ENCODE results near the gene COMMD10.

DNA sequence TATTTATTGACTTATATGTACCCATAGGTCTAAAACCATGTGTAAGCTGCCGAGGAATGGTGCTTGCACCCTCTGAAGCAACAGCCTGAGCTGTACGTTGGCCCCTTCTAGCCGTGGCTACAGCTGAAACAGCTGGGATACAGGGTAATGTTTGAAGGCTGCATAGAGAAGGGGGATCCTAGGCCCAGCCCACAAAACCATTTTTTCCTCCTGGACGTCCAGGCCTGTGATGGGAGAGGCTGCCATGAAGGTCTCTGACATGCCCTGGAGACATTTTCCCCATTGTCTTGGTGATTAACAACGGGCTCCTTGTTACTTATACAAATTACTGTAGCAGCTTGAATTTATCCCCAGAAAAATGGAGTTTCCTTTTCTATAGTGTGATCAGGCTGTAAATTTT lies 244.7 kb downstream of the COMMD10 start:
- TF ChIP-seq RFX5 (IDR thresholded peaks at IDR 0.05; ENCODE audit: low read depth, low read length): no peak
- TF ChIP-seq POLR2A (IDR thresholded peaks at IDR 0.05; ENCODE audit: low read depth, low read length): no peak
- TF ChIP-seq, protein P1, sequence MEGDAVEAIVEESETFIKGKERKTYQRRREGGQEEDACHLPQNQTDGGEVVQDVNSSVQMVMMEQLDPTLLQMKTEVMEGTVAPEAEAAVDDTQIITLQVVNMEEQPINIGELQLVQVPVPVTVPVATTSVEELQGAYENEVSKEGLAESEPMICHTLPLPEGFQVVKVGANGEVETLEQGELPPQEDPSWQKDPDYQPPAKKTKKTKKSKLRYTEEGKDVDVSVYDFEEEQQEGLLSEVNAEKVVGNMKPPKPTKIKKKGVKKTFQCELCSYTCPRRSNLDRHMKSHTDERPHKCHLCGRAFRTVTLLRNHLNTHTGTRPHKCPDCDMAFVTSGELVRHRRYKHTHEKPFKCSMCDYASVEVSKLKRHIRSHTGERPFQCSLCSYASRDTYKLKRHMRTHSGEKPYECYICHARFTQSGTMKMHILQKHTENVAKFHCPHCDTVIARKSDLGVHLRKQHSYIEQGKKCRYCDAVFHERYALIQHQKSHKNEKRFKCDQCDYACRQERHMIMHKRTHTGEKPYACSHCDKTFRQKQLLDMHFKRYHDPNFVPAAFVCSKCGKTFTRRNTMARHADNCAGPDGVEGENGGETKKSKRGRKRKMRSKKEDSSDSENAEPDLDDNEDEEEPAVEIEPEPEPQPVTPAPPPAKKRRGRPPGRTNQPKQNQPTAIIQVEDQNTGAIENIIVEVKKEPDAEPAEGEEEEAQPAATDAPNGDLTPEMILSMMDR (conservative IDR thresholded peaks at IDR 0.05; ENCODE audit: low read depth, low read length): no peak
- TF ChIP-seq SMC3 (IDR thresholded peaks at IDR 0.05; ENCODE audit: low read depth, low read length): no peak
- TF ChIP-seq, protein P2, sequence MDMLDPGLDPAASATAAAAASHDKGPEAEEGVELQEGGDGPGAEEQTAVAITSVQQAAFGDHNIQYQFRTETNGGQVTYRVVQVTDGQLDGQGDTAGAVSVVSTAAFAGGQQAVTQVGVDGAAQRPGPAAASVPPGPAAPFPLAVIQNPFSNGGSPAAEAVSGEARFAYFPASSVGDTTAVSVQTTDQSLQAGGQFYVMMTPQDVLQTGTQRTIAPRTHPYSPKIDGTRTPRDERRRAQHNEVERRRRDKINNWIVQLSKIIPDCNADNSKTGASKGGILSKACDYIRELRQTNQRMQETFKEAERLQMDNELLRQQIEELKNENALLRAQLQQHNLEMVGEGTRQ (IDR thresholded peaks at IDR 0.05; ENCODE audit: low read depth, low read length): no peak
- TF ChIP-seq RAD21 (IDR thresholded peaks at IDR 0.05; ENCODE audit: low read length): no peak
- TF ChIP-seq MXI1 (IDR thresholded peaks at IDR 0.05; ENCODE audit: borderline replicate concordance, low read depth, low read length): no peak
- TF ChIP-seq MAFK (IDR thresholded peaks at IDR 0.05; ENCODE audit: low read depth, low read length): no peak
- no peak for TF ChIP-seq RCOR1 (IDR thresholded peaks at IDR 0.05; ENCODE audit: insufficient replicate concordance, low read length)
- TF ChIP-seq, protein P3, sequence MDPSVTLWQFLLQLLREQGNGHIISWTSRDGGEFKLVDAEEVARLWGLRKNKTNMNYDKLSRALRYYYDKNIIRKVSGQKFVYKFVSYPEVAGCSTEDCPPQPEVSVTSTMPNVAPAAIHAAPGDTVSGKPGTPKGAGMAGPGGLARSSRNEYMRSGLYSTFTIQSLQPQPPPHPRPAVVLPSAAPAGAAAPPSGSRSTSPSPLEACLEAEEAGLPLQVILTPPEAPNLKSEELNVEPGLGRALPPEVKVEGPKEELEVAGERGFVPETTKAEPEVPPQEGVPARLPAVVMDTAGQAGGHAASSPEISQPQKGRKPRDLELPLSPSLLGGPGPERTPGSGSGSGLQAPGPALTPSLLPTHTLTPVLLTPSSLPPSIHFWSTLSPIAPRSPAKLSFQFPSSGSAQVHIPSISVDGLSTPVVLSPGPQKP (IDR thresholded peaks at IDR 0.05; ENCODE audit: borderline replicate concordance, low read depth, low read length): no peak
- TF ChIP-seq CHD1 (IDR thresholded peaks at IDR 0.05; ENCODE audit: low read depth, low read length): no peak
- no peak for TF ChIP-seq MAZ (IDR thresholded peaks at IDR 0.05; ENCODE audit: borderline replicate concordance, low read depth, low read length)
- no peak for TF ChIP-seq CEBPB (IDR thresholded peaks at IDR 0.05; ENCODE audit: low read depth, low read length)

All from IMR-90 (cell line).